CD4-positive, alpha-beta T cell (primary cell): ENCODE data around the gene LSM3. TPM values are rescaled to one million over a fixed set of nuclear protein-coding genes. Genes with fewer than 3 reads are reported as not detected.
A peak's percentile ranks its signal among the peaks of the same experiment; 100 is the strongest.

Experiments
- ATAC-seq: fragments of 200-7000 bp; cut with Tn5 transposase; one replicate; pipeline ENCODE4 v1.10.0; 2022; ENCODE audit warnings: mild to moderate bottlenecking; ENCODE audit not compliant: poor library complexity
- CTCF ChIA-PET: fragments of 350-600 bp; sonication (Branson Sonifier 250); formaldehyde crosslinking; loops from one replicate; lab custom pipeline; 2021; ENCODE audit warnings: antibody characterized with exemption, inconsistent platforms; lab: Charles Lee
- POLR2A ChIA-PET: fragments of 350-600 bp; sonication (Branson Sonifier 250); formaldehyde crosslinking; loops from one replicate; lab custom pipeline; 2021; ENCODE audit warnings: antibody characterized with exemption, inconsistent platforms; lab: Charles Lee
- DNase-seq, 14 experiments: peaks; one replicate each; pipeline ENCODE4 v3.0.0-alpha.2; 2013 to 2020; ENCODE audit warnings: mixed read lengths in 2 of 14
- H3K27ac ChIP-seq, 2 donors: one replicate each; pipeline versions ENCODE4 v1.5.1 to v1.7.0; 2013; ENCODE audit warnings: low read length in 2 of 2, low read depth in 1 of 2, mild to moderate bottlenecking in 1 of 2
- H3K27me3 ChIP-seq, 2 experiments: 1 replicate in 1 of 2; 2 replicates in 1 of 2; pipeline versions ENCODE4 v1.6.1 to v1.7.0; 2013; ENCODE audit warnings: low read length in 2 of 2, control low read depth in 1 of 2, mild to moderate bottlenecking in 1 of 2, moderate library complexity in 1 of 2; ENCODE audit not compliant: insufficient read depth in 2 of 2, control insufficient read depth in 1 of 2
- H3K36me3 ChIP-seq: one replicate; pipeline ENCODE4 v1.6.1; 2013; ENCODE audit warnings: low read length, control low read depth; ENCODE audit not compliant: insufficient read depth
- H3K4me1 ChIP-seq: one replicate; pipeline ENCODE4 v1.6.1; 2013; ENCODE audit warnings: low read length, control low read depth; ENCODE audit not compliant: insufficient read depth
- H3K4me3 ChIP-seq: one replicate; pipeline ENCODE4 v1.5.1; 2013; ENCODE audit warnings: mild to moderate bottlenecking, low read length, moderate library complexity
- H3K9me3 ChIP-seq, 2 experiments: 1 replicate in 1 of 2; 2 replicates in 1 of 2; pipeline versions ENCODE4 v1.6.1 to v1.7.0; 2013; ENCODE audit warnings: low read length in 2 of 2, mild to moderate bottlenecking in 2 of 2, control low read depth in 1 of 2, moderate library complexity in 1 of 2; ENCODE audit not compliant: control insufficient read depth in 1 of 2, insufficient read depth in 1 of 2
- H3K27ac Mint-ChIP-seq: one replicate; pipeline ENCODE4 v1.8.0; 2020; ENCODE audit warnings: mixed read lengths
- H3K27me3 Mint-ChIP-seq: one replicate; pipeline ENCODE4 v1.8.0; 2021; ENCODE audit warnings: mixed read lengths
- H3K36me3 Mint-ChIP-seq: one replicate; pipeline ENCODE4 v1.8.0; 2021; ENCODE audit warnings: low read depth, mixed read lengths
- H3K4me1 Mint-ChIP-seq: one replicate; pipeline ENCODE4 v1.8.0; 2021; ENCODE audit warnings: low read depth, mixed read lengths
- H3K4me3 Mint-ChIP-seq: one replicate; pipeline ENCODE4 v1.8.0; 2020; ENCODE audit warnings: mild to moderate bottlenecking, mixed read lengths
- H3K9me3 Mint-ChIP-seq: one replicate; pipeline ENCODE4 v1.8.0; 2020; ENCODE audit warnings: mixed read lengths
- intact Hi-C, 2 experiments: fragments of 100-400 bp; cut with DNase I in 1 of 2; cut with micrococcal nuclease in 1 of 2; formaldehyde crosslinking; loops; one replicate each; pipeline versions ENCODE4 v1.15.1 to v1.9.0; 2023 to 2025; cut with DNase I, micrococcal nuclease
- total RNA-seq, 174 experiments: library from RNA in 2 of 174; stranded (reverse) in 2 of 174; gene quantifications; one replicate each; pipeline ENCODE4 v1.2.3 and lab custom pipeline; 2021 to 2026
- TF ChIP-seq, protein P1 (sequence below): fragments of 200-600 bp; IDR thresholded peaks from one replicate; pipeline ENCODE4 v1.8.0; 2022; ENCODE audit warnings: antibody characterized with exemption, mild to moderate bottlenecking

Gene LSM3
- total RNA-seq, 2 experiments from 2014 or later, result 6.5 to 6.9 TPM

DNA sequence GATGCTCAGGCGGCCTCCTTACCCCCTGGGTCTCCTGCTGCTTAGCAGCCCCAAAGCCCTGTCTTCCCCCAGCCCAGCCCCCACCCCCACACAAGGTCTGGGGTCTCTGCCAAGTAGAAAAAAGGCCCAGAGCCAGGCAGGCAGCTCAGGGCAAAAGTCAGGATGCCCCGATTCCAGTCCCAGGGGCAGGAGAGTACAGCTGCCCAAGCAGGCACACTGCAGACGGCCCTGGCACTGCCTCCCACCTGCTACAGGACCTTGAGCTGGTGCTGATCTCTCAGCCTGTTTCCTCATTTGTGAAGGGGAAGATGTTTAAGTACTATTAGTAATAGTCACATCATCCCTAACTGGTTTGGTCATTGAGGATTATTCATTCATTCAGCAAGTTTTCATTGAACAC is 41.2 kb upstream of the LSM3 start:
- ChIA-PET POLR2A (interaction anchor here (0.9 kb wide), 1 partner anchor 13 kb away, joined by 6 read pairs; the partner anchor contains the start of genes CHCHD4 and TMEM43), CTCF (no interaction called here)
- Histone ChIP-seq H3K4me3 (no peak overlapping the region), H3K27me3 (no peaks in the 10 kb centered on the region), H3K36me3 (peaks cover 89% of the 10 kb centered on the region), H3K4me1 (peaks cover 25% of the 10 kb centered on the region), H3K9me3 (no peaks in the 10 kb centered on the region), H3K27ac (no peak overlapping the region)
- Mint-ChIP-seq H3K9me3 (no peaks in the 10 kb centered on the region), H3K4me3 (no peak overlapping the region), H3K27ac (no peak overlapping the region), H3K4me1 (peaks cover 26% of the 10 kb centered on the region), H3K27me3 (no peaks in the 10 kb centered on the region), H3K36me3 (peaks cover 80% of the 10 kb centered on the region)
- DNase-seq, result no peak
- ATAC-seq, result no peak
- TF ChIP-seq, protein P1, sequence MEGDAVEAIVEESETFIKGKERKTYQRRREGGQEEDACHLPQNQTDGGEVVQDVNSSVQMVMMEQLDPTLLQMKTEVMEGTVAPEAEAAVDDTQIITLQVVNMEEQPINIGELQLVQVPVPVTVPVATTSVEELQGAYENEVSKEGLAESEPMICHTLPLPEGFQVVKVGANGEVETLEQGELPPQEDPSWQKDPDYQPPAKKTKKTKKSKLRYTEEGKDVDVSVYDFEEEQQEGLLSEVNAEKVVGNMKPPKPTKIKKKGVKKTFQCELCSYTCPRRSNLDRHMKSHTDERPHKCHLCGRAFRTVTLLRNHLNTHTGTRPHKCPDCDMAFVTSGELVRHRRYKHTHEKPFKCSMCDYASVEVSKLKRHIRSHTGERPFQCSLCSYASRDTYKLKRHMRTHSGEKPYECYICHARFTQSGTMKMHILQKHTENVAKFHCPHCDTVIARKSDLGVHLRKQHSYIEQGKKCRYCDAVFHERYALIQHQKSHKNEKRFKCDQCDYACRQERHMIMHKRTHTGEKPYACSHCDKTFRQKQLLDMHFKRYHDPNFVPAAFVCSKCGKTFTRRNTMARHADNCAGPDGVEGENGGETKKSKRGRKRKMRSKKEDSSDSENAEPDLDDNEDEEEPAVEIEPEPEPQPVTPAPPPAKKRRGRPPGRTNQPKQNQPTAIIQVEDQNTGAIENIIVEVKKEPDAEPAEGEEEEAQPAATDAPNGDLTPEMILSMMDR, result no peak
- intact Hi-C loops, result no loop called here

DNA sequence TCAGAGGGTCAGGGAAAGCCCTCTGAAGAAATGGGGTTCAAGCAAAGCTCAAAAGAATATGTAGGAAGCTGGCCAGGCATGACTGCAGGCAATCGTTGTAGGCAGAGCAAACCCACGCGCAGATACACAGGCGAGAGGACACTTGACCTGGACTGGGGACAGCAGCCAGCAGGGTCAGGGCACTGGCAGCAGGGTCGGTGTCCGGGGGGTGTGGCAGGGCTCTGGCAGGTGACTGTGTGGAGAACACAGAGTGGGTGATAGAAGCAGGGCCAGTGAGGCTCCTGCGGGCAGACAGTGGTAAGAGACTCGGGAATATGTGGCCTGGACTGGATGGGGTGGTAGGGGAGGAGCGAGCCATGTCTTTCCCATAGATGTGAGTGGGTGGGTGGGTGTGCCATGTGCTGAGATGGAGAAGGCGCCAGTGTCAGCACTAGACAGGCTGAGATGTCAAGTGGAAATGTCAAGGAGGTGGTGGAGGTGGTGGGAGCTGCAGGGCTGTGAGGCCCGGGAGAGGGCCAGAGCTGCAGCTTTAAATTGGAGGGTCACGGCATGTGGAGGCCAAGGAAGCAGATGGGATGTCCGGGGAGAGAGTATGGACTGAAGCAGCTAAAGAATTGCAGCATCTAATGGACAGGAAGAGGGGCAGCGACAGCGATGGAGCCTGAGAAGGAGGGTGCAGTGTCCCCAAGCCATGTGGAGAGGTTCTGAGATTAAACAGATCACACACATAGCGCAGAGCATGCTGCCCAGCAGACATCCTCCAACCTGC is 40.3 kb upstream of the LSM3 start:
- DNase-seq (no peak), ATAC-seq (no peak)
- Histone ChIP-seq H3K27me3 (no peaks in the 10 kb centered on the region), H3K9me3 (no peaks in the 10 kb centered on the region), H3K4me3 (no peak overlapping the region), H3K36me3 (peaks cover 80% of the 10 kb centered on the region), H3K27ac (no peak overlapping the region), H3K4me1 (peaks cover 33% of the 10 kb centered on the region)
- CTCF ChIA-PET, result no interaction called here
- POLR2A ChIA-PET, result interaction anchor here (0.6 to 1.7 kb wide), 2 partner anchors 14 to 23 kb away, joined by 3 to 4 read pairs; partner anchors contain the start of gene CHCHD4
- Mint-ChIP-seq H3K4me3 (no peak overlapping the region), H3K9me3 (no peaks in the 10 kb centered on the region), H3K27ac (peak overlapping the region; percentile 76), H3K36me3 (peaks cover 79% of the 10 kb centered on the region), H3K4me1 (peaks cover 35% of the 10 kb centered on the region), H3K27me3 (no peaks in the 10 kb centered on the region)
- intact Hi-C loops, result no loop called here
- TF ChIP-seq, protein P1, result no peak

DNA sequence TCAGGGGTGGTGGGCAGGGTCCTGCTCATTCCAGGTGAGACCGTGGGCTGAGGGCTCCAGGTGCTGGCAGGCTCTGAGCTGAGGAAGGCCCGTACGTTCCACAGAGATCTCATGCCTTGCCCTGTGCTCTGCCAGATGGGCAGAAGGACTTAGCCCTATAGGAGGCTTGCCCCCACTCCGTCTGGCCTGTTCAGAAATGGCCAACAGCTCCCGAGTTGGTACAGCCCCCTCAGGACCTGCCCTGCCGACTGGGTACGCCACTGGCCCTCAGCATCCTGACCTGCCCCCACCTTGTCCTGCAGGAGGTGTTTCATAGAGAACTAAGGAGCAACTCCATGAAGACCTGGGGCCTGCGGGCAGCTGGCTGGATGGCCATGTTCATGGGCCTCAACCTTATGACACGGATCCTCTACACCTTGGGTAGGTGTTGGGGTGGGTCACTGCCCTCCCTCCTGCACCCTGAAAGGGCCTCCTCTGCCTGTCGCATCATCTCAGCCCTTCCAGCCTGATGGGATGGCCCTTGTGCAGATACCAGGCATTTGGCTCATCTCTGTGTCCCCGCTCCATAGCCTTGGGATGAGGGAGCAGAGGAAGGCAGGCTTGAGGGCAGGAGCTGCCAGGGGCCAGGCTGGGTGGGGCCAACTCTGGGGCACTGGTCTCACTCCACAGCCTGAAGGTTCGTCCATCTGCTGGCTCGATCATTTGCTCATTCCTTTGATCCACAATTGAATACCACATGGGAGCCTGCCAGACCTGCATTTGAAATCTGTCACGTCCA is 39.5 kb upstream of the LSM3 start:
- TF ChIP-seq, protein P1, result no peak

More for the DNA sequence above, 39.5 kb upstream of the LSM3 start:
- H3K27ac Mint-ChIP-seq, result peak overlapping the region; percentile 76
- no peak overlapping the region for H3K4me3 ChIP-seq
- ATAC-seq (no peak), DNase-seq (peak in 1 of 14 experiments; percentile 21)
- ChIA-PET POLR2A (interaction anchor here (1.7 to 8.7 kb wide), 2 partner anchors 15 to 40 kb away, joined by 4 to 106 read pairs; partner anchors contain the start of genes CHCHD4, LSM3 and XPC), CTCF (no interaction called here)
- peaks cover 73% of the 10 kb centered on the region for H3K36me3 Mint-ChIP-seq
- peaks cover 73% of the 10 kb centered on the region for H3K36me3 ChIP-seq
- H3K9me3 ChIP-seq, result no peaks in the 10 kb centered on the region
- no peaks in the 10 kb centered on the region for H3K27me3 ChIP-seq
- H3K27ac ChIP-seq, result no peak overlapping the region
- peaks cover 39% of the 10 kb centered on the region for H3K4me1 ChIP-seq
- H3K4me3 Mint-ChIP-seq, result no peak overlapping the region
- intact Hi-C loops, result no loop called here
- no peaks in the 10 kb centered on the region for H3K9me3 Mint-ChIP-seq
- H3K4me1 Mint-ChIP-seq, result peaks cover 41% of the 10 kb centered on the region
- no peaks in the 10 kb centered on the region for H3K27me3 Mint-ChIP-seq
